Ecto neural progenitor cell (in vitro differentiated cells): ENCODE data around the gene ADCY5.

Experiments
- DNase-seq: peaks from one replicate; pipeline ENCODE4 v3.0.0-alpha.2; 2018; ENCODE audit warnings: low spot score

The ADCY5 gene

DNA sequence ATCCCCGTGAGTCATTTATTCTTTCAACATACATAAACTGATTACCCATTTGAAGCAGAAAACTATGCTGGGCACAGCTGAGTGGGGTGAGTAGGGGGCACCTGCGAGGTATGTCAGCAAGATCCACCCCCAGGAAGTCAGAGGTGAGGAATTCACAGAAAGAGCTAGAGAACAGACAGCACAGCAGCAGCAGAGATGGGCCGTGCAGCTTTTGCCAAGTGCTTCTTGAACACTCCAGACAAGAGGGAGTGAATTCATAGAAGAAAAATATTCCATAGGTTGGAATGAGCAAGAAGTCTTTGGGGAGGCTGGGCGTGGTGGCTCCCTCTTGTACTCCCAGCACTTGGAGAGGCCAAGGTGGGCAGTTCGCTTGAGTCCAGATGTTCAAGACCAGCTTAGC lies 9.4 kb upstream of the ADCY5 start:
- no peak for DNase-seq

DNA sequence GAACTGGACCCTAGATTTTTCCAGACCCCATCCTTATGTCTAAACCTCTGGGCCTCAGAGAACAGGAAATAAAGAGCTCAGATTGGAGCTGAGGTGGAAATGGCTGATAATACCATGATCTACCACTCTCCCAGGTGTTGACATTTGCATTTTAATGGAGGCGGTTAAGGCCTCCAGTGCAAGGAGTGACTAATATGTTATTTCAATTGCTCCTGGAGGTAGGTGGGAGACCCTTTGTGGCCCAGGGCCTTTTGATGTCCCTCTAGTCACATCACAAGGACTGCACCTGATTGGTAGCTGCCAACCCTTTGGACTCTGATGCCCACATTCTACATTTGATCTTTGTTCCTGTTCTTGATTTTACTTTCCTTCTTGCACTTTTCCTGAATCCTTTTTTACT lies 9.0 kb upstream of the ADCY5 start:
- DNase-seq, result no peak

DNA sequence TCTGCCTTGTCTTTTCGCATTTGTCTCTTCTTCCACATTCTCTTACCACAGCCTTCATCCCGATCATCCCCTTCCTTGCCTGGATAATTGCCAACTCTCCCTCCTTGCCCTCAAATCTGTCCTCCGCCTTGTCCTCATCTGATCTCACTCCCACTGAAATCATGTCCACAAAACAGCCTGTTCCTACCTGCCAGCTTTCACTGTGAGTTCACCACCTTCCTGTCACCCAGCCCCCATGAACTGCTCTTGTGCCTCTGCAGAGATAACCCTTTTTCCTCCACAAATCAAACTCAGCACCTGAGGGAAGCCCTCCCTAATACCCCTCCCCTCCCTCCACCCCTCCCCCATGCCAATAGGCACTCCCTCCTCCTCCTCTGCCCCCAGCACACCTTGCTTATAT lies 4.8 kb upstream of the ADCY5 start:
- DNase-seq, result no peak

DNA sequence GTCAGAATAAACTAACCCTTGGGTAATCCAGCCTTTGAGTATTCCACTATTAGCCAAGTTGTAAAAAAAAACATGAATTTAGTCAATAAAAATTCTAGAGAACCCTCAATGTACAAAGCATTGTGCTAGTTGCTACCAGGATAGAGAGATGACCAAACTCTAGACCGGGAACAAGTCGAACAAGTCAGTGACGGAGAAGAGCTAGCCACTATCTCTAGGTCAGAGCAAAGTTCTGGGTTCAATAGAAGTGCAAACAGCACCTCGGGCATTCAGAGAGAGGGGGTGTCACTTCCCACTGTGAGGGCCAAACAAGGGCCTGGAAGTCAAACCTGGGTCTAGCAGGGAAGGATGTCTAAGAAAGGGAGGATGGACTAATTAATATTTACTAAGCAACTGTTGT lies 2.3 kb upstream of the ADCY5 start:
- no peak for DNase-seq

DNA sequence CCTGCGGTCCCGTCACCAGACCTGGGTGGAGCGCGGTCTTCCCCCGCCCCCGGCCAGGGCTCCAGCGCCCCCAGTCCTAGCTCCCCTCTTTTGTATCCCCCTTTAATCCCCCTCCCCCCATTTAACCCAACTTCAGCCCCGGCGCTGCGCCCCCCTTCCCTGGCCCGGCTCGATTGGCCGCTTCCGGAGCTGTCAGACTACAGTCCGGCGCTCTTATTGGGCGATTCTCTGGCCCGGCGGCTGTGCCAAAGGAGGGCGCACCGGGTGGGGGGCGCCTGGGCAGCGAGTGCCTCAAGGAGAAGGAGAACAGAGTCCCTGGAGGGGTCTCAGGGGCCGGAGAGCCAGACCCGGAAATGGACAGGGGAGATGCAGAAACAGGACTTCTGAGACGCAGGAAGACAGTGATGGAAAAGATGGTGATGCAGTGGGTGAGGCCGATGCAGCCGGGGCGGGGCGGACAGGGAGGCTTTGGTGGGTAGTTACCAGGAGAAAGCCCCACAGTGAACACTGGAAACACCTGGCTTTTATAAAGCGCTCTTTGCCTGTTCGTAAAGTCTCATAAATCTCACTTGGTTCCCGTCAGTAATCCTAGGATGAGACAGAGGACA lies 1.2 kb upstream of the ADCY5 start:
- DNase-seq, result peak; percentile 75

DNA sequence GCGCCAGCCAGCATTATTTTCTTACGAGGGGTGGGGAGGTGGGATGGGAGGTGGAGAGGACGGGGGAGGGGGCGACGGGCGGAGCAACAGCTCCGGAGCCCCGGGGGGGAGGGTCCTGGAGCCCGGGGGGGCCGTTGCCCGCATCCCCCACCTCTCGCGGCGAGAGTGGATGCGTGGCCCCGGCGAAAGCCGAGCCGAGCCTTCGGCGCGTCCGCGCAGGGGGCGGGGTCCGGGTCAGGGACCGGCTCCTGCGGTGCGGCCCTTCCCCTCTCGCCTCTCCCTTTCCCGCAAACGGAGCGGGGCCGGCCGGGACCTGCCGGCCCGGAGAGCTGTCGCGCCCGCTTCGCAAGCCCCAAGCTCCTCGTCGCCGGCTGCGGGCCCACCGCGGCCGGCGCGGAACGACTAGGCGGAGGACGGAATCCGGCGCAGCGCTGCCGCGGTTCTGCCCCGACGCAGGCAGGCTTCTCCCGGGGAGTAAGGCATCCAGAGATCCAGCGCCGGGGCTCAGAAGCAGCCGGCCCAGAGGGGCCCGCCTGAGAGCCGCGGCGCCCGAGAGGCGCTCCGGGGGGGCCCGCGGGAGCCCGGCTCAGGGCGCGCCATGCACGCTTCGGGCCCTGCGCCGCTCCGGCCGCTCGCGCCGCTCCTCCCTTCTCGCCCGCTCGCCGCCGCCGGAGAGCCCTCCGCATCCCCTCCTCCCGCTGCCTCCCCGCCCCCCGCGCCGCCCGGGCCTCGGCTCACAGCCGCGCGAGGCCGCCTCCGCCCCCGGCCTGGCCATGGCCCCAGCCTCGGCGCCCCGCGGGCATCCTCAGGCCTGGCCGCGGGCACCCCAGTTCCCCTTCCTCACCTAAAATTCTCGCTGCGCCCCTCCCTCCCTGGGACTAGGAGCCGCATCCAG lies 459 bp upstream of the ADCY5 start:
- DNase-seq, result peak; percentile 78

DNA sequence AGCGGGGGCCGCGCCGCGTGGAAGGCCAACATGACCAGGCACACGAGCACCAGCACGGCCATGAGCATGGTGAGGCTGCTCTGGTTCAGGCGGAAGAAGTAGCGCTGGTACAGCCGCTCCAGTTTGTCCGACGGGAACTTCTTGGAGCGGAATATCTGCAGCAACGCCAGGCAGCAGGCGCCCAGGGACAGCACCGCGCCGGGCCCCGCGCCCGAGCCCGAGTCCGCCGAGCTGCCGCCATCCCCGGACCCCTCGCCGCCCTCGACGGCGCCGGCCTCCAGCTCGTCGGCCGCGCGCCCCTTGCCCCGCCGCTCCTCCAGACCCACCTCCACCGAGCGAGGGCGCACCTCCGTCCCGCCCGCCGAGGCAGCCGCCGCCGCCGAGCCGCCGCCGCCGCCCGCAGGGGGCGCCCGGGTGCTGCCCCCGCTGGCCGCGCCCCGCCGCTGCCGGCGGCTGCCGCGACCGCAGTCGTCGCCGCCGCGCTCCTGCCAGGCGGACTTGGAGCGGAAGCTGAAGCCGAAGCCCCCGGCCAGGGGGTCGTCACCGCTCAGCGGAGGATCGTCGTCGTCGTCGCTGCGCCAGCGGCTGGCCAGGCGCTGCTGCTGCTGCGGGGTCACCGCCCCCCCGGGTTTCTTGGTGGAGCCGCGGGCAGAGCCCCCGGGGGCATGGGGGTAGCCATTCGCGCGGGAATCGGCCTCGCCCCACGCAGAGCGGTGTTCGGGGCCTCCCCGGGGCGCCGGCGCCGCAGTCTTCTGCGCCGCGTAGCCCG lies 957 bp downstream of the ADCY5 start:
- peak; percentile 77 for DNase-seq

DNA sequence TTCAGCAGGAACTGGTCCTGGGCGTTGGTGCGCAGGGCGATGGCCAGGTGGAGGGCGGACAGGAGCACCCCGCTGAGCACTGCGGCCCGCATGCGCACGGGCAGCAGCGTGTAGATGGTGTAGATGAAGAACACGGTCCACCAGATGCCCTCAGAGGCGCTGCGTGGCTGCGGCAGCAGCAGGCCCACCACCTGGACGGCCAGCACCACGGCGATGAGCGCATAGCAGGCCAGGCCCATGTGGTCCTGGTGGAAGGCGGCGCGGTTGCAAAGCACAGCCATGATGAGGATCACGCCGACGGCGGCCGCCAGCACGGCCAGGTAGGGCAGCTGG lies 1.5 kb downstream of the ADCY5 start:
- no peak for DNase-seq

DNA sequence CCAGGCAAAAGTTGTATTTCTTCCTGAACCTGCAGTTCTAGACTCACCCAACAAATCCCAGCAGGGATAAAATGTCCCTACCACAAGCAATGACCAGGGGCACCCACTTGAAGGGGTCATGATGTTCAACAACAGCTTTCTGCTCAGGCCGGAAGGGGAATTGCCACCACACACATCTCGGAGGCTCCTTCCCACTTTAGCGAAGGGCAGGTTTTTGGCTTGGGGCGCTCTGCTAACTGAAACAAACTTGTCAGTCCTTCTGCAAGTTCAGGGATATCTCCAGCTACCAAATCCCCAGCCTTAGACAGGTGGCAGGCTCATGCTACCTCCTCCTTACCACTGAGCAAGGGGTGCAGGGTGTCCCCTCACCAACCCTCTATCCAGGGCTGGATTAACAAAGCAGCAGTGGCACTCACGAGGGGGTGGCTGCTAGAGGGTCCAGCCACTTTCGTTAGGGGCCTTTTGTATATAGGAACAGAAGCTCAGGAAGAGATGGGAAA lies 2.2 kb downstream of the ADCY5 start:
- DNase-seq, result no peak

DNA sequence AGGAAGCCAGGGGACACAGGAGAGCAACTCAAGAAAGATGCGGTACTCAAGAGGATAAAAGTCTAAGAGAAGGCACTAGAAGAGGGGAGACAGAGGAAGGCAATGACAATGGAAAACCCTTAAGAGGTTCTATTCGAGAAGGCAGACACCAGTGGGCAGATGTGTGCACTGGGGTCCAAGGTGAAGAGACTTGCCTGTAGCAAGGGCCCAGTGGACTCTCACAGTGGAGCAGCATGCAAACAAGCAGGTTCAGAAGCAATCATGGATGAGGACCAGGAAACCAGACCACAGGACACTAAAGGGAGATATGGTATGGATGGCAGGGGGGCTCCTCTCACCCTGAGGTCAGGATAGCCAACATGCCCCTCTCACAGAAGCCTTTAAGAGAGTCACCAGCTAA lies 2.7 kb downstream of the ADCY5 start:
- DNase-seq, result no peak

DNA sequence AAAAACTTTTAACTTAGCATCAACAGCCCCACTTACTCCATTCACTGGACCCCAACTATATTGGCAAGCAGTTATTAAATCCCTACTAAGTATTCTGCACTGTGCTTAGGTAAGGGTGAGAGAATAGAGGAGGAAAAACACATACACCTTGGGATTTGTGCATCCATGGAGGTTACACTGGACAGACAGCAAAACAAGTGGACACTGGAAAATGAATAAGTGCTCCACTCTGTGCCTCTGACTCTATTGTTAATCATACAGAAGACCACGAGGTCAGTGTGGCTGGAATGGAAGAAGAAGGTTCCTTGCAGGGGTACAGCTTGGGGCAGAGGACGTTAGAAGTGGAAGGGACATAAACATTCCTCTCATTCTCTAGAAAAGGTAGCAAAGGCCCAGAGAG lies 3.2 kb downstream of the ADCY5 start:
- no peak for DNase-seq

DNA sequence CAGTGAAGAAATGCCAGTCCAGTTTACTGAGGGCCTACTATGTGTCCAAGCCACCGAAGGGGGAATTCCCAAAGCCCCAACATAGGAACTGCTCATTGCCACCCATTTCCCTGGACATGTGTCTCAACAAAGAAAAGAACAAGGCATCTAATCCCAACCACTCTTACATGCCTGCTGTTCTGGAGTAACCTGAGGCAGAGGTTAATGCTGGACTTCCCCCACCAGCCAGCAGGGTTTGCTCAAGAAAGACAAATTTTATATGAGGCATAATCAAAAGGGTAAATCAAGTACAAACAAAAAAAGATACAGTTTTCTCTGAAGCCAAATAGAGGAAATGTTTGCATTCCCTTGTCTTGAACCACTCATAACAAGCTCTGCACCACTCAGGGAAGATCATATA lies 4.1 kb downstream of the ADCY5 start:
- no peak for DNase-seq

DNA sequence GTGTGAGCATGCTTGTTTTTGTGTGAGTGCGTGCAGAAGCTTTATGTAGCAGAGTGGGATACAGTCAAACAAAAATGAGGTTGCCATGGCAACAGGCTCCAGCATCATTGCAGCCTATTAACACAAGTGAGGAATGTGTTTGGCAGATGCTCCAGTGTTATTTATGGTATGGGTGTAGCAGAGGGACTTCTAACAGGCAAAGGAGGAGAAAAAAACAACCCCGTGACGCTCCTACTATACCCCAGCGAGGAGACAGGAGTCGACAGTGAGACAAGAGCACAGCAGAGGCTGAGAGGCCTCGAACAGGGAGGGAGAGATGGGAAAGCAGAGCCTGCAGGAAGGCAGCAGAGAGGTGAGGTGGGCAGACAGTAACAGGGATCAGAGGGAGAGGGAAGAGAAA lies 4.9 kb downstream of the ADCY5 start:
- DNase-seq, result no peak

DNA sequence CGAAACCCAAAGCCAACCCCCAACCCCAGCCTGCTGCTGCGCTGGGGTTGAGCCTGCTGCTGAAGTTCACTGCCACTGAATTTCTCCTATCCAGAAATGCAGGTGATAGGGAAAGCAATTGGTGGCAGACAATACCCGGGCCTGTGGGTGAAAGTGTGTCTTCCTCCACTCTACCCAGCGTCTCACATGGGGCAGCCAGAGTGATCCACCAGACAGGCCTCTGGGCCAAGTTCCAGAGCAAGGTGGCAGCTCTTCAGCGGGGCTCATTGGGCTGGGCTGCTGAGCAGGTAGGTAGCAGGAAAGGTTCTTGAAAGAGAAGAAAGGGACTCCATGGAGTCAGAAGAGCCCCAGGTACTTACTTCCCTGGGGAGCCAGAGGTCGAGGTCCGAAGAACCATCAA lies 6.0 kb downstream of the ADCY5 start:
- no peak for DNase-seq

DNA sequence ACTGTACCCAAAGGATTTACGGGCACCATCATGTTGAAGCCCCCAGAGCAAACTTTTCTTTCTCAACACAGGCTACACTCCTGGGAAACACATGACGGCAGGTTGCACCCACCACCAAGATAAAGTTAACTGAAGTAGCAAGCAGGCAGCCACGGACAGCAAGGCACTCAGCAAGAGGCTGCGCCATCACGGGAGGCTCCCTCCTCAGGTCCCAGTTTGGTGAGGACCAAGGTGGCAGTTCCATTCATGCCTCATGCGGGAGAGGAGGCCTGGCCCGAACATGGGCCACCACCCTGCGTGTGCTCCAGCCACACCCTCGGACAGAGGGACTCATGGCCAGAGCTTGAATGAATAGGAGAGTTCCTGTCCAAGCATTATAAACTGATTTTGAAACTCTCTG lies 6.8 kb downstream of the ADCY5 start:
- DNase-seq, result no peak

DNA sequence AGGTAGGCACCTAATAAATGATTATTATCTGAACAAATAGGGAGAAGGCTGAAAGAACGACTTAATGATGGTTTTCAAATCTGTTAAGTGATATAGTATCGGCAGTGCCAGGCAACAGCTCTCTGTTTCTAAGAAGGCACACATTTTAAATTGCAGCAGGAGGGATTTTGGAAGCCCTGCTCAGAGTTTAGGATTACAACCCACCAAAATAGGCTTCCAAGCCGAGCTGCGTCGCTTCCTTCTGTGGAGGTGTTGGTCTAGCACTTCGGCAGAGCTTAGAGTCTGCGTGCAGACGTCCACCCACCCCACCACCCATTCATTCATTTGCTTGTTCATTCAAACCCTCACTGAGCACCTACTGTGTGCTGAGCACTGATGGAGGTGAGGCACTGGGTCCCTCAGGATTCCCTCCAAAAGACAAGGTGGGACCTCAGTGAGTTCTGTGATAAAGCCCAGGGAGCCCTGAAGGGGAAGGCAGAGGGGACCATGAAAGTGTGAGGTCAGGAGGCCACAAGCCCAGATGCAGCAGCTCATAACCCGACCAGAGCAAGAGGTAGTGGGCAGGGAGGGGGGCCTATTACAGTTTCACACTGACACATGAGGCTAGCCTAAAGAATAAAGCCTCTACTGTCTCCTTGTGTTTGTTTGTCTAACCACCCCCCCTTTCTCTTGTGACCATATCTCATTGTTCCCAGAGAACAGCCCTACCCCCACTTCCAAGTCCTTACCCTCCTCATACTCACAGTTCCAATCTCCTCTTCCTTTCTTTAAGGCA lies 8.9 kb downstream of the ADCY5 start:
- DNase-seq, result no peak

DNA sequence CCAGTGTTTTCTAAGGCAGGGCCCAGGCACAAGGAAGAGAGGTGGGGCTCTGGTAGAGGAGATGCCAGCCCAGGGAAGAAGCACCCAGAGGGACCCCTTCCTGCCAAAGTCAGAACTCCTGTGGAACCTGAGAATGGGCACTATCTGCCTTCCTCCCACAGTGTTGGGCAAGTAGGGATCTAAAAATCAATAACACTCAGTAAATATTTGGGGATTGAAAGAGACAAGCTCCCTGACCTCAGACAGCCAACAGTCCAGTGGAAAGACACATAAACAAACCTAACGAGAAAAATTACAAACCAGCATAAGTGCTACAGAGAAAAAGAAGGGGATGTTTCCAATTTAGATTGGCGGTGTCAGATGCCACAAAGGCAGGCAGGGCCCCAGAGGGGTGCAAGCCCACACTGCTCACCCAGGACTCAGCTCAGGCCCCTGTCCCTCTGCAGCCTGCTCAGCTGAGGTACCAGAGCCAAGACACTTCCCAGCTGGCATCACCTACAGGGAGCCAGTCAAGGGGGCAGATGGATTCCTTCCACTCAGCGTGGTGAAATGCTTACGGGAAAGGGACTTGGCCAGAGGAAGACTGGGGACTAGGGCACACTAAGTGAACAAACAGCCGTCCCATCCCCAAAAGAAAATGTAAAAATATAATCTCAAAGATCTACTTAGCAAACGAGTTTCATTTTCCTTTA lies 15.9 kb downstream of the ADCY5 start:
- no peak for DNase-seq

DNA sequence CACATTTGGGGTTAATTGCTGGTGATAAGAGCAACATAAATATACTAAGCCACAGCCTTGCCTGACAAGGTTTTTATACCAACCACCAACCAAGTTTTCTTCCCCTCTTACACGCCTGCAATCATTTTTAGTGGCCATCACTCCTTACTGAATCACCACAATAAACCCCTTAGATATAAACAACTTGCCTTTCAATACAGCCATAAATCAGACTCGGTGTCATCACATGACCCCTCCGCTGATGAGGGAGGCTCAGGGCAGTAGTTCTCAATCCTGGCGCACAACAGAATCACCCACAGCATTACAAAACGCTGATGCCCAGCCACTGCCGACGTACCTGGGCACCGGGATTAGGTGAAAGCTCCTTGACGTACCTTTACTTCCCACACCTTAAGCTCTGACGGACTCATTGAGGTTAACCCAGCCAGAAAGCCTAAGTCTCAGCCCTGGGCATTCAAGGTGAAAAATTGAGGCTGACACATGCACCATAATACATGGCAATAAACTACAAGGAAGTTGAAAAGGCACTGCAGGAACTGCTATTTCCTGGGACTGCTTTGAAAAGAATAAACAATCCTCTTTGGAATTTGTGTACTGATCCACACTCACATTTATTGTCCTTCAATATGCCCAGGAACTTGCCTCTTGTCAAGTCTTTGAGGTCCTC lies 17.1 kb downstream of the ADCY5 start:
- DNase-seq, result no peak

DNA sequence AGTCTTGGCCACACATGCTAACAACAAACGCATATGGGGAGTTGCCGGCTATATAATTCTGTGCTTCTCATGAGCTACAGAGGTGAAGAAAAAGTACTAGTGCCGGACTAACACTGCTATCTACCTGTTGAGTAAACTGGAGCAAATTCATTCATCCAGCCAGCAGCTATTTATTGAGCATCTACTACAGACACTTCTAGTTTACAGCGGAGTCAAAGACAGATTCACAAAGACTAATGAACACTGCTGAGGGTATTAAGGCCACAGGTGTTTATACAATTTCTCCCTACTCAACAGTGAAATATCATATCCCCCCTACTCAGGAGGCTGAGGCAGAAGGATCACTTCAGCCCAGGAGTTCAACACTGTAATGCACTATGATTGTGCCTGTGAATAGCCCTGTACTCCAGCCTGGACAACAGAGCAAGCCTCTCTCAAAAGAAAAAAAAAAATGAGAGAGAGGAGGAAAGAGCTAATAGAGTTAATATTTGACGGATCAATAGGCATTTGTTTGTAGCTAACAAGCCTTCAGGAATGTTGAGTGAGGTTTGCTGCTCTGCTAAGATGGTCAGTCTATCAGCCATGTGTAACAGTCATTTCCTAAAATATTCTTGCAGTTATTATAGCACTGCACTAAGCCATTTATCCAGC lies 17.8 kb downstream of the ADCY5 start:
- DNase-seq, result no peak

DNA sequence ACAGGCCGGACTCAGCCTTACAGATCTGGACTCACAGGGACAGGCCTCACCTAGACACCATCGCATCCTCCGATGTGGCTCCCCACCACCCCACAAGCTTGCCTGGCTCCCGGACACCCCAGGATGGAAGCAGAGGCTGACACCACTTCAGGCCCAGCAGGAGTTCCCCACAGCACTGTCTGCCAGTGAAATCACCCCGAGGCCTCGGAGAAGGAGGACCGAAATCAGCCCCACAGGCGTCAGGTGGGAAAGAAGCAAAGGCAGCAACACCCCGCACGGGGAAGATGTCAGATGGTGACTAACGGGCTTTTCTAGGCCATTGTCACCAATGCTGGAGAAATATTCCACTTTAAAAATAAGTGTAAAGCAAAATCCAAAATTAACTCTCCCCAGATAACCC lies 18.6 kb downstream of the ADCY5 start:
- no peak for DNase-seq
